Ureter (tissue), 1 donor: Measurements from ENCODE around the gene KSR2. TPM values are rescaled to one million over a fixed set of nuclear protein-coding genes. Genes with fewer than 3 reads are reported as not detected.
"Not testable (repeated sequence)": the region's sequence is repeated elsewhere in the genome, so short reads cannot be mapped to it uniquely, and the experiment has no call there.

Source experiments
- DNase-seq: peaks from one replicate; pipeline ENCODE4 v3.0.0-alpha.2; 2020; ENCODE audit warnings: low spot score
- total RNA-seq: library from RNA; stranded (reverse); gene quantifications from one replicate; pipeline ENCODE4 v1.2.4, GENCODE V29; 2023
- donor health status: DM: yes; HTN: yes; CAD: no.

KSR2 gene
- total RNA-seq = 8.6 TPM

- peak; percentile 76 for DNase-seq
These were observed at the start of gene KSR2 for GRCh38 chr12:117968826-117969659. Gene KSR2, minus strand, starts transcription at chr12:117968990. Its CDS starts 735 bp downstream, at chr12:117968255.

- DNase-seq = no peak
These were observed 49.1 kb upstream of the KSR2 start for GRCh38 chr12:118017926-118018325.

GRCh38 chr12:118016424-118017264 lies 47.9 kb upstream of the KSR2 start, which contains the start of gene RFC5:
Gene RFC5, plus strand, starts transcription at chr12:118016703. Its CDS starts 125 bp downstream, at chr12:118016828.
- DNase-seq = peak; percentile 98

- no peak for DNase-seq
These were observed 47.2 kb upstream of the KSR2 start for GRCh38 chr12:118015944-118016343.

- DNase-seq = no peak
These were observed 46.5 kb upstream of the KSR2 start for GRCh38 chr12:118015306-118015705.

GRCh38 chr12:118013283-118013682 lies 44.5 kb upstream of the KSR2 start:
- DNase-seq = no peak

- no peak for DNase-seq
These were observed 43.2 kb upstream of the KSR2 start for GRCh38 chr12:118011961-118012360.

- DNase-seq = no peak
These were observed 42.6 kb upstream of the KSR2 start for GRCh38 chr12:118011377-118011776.

- DNase-seq = no peak
These were observed 42.1 kb upstream of the KSR2 start for GRCh38 chr12:118010903-118011302.

- DNase-seq = not testable (repeated sequence)
These were observed 31.0 kb upstream of the KSR2 start for GRCh38 chr12:117999806-118000205.

GRCh38 chr12:117998719-117999118 lies 29.9 kb upstream of the KSR2 start:
- no peak for DNase-seq

DNA sequence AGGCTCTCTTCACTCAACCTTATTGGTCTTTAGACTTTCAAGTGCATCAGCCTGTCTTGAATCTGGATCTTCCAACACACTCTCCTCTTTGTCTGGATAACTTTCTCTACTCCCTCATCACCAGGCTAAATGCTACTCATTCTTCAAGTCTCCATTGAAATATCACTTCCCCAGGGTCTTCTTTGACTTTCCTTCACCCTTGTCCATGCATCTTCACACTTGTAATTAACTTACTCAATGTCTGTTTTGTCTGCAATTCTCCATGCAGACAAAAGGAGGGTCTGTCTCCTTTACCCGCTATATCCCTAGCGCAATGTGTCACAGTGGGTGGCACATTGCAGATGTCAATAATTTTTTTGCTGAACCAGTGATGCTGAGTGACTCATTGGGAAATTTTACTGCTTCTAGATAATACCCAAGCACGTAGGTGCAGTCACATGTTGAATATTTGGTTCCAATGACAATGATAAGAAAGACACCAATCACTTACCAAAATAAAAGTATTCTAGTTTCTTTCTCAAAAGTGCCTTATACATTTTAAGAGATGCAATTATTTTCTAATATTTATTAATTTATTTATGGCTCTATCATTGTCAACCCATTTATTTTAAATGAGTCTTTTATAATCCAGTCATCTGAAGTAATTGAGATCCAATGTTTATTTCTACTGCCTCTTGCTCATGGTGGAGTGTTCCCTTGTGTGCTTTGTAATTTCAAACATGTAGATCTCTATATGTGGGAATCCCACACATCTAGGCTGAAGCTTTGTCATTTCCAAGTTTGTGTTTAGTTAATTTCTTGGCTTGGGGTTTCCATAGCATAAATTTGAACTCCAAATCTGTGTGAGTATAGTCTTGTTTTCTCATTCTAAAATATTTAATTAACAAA lies 26.0 kb upstream of the KSR2 start:
- no peak for DNase-seq

DNA sequence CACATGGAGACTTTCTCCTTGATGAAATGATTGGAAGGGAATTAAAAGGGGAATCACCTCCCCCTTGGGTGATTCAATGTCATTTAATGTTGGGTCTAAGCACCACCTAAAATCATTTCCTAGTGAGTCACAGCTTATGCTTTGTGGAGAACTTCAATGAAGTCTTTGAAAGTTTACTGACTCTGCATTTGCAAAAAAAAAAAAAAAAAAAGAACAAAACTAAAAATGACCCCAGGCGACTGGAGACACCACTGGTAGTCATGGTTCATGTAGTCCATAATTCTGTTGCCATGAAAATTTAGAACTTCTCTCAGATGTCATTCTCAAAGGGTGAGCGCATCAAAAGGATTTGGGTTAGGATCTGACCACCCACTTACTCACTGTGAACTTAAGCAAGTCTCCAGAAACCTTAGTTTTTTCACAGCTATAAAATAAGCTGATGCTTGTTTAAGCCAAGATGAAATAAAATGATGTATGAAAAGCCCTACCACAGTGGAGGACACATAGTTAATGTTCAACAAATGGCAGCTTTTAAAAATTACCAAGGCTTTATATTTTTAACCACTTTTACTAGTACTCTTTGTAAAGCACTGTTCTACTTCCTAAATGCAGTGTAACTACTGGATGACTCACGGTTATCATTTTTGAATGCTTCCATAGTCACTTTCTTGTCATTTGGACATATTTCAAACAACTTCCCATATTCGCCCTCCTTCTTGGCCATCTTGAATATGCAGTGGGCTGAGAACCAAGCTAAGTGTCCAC lies 18.1 kb upstream of the KSR2 start:
- DNase-seq = no peak

DNA sequence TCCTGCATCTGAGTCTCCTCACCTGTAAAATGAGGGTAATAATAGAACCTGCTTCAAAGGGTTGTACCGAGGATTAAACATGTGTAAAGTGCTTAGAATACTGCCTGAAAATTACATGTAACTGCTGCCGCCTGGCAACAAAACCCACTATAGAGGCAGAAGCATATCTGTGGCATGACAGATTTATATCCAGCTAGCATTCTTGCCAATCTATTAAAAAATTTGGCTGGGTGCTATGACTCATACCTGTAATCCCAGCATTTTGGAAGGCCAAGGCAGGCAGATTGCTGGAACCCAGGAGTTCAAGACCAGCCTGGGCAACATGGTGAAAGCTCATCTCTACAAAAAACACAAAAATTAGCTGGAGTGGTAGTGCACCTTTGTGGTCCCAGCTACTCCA lies 16.4 kb upstream of the KSR2 start:
- DNase-seq = no peak

DNA sequence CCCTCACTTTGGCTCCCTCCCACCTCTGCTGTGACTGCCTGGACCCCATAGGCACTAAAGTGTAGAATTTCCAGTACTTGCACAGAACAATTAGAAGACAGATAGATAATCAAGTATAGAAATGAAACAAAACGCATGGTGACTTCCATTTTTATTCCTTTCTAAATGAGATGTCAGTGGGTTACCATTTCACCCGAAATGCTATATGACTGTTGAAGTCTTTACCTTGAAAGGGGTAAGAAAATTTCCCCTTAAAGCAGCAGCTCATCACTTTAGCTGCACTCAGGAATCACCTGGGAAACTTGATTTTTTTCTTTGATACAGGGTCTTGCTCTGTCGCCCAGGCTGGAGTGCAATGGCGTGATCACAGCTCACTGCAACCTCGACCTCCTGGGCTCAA lies 12.5 kb upstream of the KSR2 start:
- DNase-seq = no peak

DNA sequence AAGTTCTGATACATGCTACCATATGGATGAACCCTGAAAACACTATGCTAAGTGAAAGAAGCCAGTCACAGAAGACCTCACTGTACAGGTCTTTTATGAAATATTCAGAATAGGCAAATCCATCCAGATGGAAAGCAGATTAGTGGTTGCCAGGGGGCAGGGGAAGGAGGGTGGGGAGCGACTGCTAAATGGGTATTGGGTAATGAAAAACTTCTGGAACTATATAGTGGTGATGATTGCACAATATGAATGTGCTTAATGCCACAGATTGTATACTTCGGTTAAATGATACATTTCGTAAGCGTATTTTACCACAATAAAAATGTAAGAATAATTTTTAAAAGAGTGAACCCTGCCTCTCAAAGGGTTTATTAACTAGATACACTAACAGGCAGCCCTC lies 11.8 kb upstream of the KSR2 start:
- no peak for DNase-seq

DNA sequence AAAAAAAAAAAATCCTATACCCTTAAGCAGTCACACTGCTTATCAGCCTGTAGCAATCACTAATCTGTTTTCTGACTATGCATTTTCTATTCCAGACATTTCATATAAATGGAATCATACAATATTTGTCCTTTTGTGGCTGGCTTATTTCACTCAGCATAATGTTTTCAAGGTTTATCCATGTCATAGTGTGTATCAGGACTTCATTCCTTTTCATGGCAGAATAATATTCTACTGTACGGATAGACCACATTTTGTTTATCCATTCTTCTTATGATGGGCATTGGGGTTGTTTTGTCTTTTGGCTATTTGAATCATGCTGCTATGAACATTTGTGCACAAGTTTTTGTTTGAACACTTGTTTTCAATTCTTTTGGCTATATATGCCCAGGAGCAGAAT lies 8.6 kb upstream of the KSR2 start:
- DNase-seq = no peak

- no peak for DNase-seq
These were observed 6.2 kb upstream of the KSR2 start for GRCh38 chr12:117975006-117975405.

DNA sequence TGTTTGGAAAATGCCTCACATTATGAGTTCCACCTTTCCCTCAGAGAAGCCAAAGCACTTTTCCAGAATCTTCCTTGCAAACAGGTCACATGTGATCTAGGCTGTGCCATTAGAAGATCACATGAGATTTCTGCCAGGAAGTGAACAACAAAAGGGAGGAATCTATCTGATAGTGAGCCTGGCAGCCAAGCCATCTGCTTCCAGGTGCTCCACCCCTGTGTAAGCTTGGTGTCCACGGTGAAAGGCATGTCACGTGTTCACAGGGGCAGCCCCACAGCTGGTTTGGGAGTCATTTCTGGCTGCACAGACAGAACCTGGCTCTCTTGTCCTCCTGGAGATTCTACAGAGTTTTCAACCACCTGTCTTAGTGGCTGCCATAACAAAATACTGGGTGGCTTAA lies 3.5 kb upstream of the KSR2 start:
- no peak for DNase-seq

- DNase-seq = no peak
These were observed 1.5 kb upstream of the KSR2 start for GRCh38 chr12:117970334-117970733.
